Type B pancreatic cell (in vitro differentiated cells): ENCODE measurements around the gene TPCN2. TPM values are rescaled to one million over a fixed set of nuclear protein-coding genes. Genes with fewer than 3 reads are reported as not detected.

ENCODE experiments used
- DNase-seq: peaks from one replicate; pipeline ENCODE4 v3.0.0; 2021; ENCODE audit warnings: mixed read lengths; ENCODE audit not compliant: unreplicated experiment; ENCODE audit errors: extremely low spot score
- H3K27ac Mint-ChIP-seq: 2 replicates; pipeline ENCODE4 v1.8.0; 2021; ENCODE audit warnings: mild to moderate bottlenecking, mixed read lengths
- H3K27me3 Mint-ChIP-seq: 2 replicates; pipeline ENCODE4 v1.8.0; 2021; ENCODE audit warnings: mixed read lengths
- H3K36me3 Mint-ChIP-seq: 2 replicates; pipeline ENCODE4 v1.8.0; 2021; ENCODE audit warnings: mixed read lengths
- H3K4me1 Mint-ChIP-seq: one replicate; pipeline ENCODE4 v1.8.0; 2021; ENCODE audit warnings: mixed read lengths; ENCODE audit not compliant: unreplicated experiment
- H3K4me3 Mint-ChIP-seq: 2 replicates; pipeline ENCODE4 v1.8.0; 2021; ENCODE audit warnings: mild to moderate bottlenecking, mixed read lengths
- H3K9me3 Mint-ChIP-seq: 2 replicates; pipeline ENCODE4 v1.8.0; 2021; ENCODE audit warnings: mixed read lengths
- total RNA-seq: library from RNA; stranded (reverse); gene quantifications from 2 replicates; pipeline ENCODE4 v1.2.1, GENCODE V29; 2021; ENCODE audit warnings: low replicate concordance
- TF ChIP-seq, protein P1 (sequence below): fragments of 200-600 bp; sonication (generic); conservative IDR thresholded peaks from 2 replicates; pipeline ENCODE4 v1.5.0; 2021; ENCODE audit warnings: antibody characterized with exemption, mild to moderate bottlenecking

TPCN2 gene
- total RNA-seq, 1 donor from 2014 or later, result 19.5 TPM

DNA sequence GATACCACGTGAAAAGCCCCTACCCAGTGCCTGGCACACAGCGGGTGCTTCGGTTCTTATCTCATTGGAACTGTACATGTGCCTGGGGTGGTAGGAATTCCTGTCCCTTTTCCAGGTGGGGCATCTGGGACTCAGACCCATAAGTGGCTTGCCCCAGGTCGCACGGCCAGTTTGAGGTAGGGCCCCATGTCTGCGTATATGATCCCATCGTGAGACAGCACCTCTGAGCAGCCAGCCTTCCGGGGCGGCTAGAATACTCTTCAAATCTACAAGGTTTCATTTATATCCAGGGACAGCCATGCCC is 73.5 kb downstream of the TPCN2 start:
- no peak for DNase-seq
- Mint-ChIP-seq H3K9me3 (no peaks in the 10 kb centered on the region), H3K27me3 (no peaks in the 10 kb centered on the region), H3K4me3 (no peak overlapping the region), H3K27ac (peak overlapping the region; percentile 96), H3K4me1 (peaks cover 22% of the 10 kb centered on the region), H3K36me3 (no peaks in the 10 kb centered on the region)
- TF ChIP-seq, protein P1, sequence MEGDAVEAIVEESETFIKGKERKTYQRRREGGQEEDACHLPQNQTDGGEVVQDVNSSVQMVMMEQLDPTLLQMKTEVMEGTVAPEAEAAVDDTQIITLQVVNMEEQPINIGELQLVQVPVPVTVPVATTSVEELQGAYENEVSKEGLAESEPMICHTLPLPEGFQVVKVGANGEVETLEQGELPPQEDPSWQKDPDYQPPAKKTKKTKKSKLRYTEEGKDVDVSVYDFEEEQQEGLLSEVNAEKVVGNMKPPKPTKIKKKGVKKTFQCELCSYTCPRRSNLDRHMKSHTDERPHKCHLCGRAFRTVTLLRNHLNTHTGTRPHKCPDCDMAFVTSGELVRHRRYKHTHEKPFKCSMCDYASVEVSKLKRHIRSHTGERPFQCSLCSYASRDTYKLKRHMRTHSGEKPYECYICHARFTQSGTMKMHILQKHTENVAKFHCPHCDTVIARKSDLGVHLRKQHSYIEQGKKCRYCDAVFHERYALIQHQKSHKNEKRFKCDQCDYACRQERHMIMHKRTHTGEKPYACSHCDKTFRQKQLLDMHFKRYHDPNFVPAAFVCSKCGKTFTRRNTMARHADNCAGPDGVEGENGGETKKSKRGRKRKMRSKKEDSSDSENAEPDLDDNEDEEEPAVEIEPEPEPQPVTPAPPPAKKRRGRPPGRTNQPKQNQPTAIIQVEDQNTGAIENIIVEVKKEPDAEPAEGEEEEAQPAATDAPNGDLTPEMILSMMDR, result no peak

DNA sequence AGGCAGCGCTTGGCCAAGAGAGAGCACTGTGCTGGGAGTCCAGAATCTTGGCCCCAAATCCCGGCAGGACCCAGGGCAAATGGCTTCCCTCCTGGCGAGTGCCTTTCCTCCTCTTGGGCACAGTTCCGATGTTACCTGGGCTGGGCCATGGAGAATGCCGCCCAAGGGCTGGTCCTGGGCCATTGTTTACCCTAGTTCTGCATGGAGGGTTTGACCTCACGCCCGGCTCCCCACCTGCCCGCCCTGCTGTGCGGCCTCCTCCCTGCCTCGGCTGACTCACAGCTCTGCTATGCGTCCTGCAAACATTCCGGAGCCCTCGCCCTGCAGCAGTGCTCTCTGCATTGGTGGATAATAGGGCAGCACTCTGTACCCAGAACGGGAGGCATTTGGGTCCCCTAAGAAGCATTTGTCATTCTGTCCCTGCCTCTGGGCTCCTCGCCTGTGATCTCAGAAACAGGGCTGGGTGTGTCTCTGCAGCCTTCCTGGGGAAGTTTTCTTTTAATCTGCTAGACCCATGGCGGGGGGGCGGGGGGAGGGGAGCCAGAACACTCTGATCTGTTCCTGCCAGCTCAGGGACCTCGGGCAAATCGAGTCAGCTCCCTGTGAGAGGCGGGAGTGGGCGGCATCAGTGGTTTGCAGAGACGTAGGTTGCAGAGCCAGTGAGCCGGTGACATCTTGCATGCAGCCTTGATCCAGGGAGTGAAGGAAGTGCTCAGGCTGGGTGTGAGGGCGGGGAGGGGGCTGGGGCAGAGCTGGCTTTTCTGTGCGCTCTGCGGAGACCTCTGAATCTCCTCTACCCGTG is 74.1 kb downstream of the TPCN2 start:
- Mint-ChIP-seq H3K4me3 (peak overlapping the region; percentile 78), H3K27ac (peak overlapping the region; percentile 96), H3K27me3 (no peaks in the 10 kb centered on the region), H3K4me1 (peaks cover 20% of the 10 kb centered on the region), H3K36me3 (no peaks in the 10 kb centered on the region), H3K9me3 (no peaks in the 10 kb centered on the region)
- TF ChIP-seq, protein P1, result no peak
- no peak for DNase-seq

DNA sequence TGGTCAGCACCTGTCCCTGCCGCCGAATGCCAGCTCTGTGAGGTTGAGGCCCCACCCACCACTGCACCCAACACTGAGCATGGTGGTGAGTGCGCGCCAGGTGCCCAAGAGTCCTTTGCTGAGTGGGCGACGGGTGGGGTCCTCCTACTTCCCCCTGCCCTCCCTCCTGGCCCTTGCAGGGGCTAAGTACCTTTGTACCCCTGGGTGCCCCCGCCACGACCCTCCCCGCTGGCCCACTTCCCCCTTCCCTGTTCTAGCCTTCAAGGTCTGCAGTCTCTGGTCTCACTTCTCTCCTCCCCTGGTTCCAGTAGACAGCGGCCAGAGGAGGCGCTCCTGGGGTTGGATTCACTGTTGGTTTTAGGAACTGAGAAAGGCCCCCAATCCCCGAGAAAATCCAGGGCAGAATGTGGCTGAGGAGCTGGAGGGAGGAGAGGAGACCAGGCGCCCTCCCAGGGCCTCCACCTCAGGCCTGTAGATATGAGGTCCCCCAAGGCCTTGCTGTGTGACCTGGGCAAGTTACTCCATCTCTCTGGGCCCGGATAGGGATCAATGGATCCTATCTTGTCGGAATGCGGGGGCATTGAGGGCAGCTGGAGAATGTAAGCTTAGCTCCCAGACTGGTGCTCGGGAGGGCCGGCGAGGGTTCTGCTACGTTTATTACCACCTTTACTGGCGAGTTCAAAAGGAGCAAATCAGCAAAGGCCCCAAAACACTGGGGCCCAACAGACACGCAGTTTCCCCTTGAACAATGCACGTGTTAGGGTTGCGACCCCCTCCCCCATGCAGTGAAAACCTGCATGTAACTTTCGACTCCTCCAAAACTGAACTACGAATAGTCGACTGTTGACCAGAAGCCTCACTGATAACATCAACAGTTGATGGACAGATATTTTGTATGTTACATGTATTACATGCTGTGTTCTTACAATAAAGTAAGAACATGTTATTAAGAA is 75.1 kb downstream of the TPCN2 start:
- peak overlapping the region; percentile 55 for H3K27ac Mint-ChIP-seq
- H3K4me3 Mint-ChIP-seq, result no peak overlapping the region
- DNase-seq, result no peak

DNA sequence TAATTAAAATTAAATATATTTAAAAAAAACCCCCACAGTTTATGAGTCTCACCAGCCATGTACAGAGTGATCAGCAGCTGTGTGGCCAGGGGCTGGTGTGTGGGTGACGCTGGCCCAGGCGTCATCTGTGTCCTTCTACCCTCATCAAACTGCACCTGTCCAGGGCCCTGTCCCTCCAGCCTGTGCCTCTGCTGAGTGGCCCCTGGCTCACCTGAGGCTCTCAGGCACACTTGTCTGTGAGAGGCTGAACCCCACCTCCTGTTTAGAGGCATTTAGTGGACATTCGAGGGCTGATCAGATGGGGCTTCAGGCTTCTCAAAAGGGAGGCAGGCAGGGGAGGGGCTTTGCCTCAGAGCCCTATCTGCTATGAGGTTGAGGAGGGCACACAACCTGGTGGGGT is 77.1 kb downstream of the TPCN2 start:
- H3K4me1 Mint-ChIP-seq, result peaks cover 20% of the 10 kb centered on the region
- no peak for DNase-seq
- H3K9me3 Mint-ChIP-seq, result no peaks in the 10 kb centered on the region
- H3K27me3 Mint-ChIP-seq, result no peaks in the 10 kb centered on the region
- no peak overlapping the region for H3K4me3 Mint-ChIP-seq
- TF ChIP-seq, protein P1, result no peak
- no peak overlapping the region for H3K27ac Mint-ChIP-seq
- H3K36me3 Mint-ChIP-seq, result no peaks in the 10 kb centered on the region

More for the DNA sequence above, 75.1 kb downstream of the TPCN2 start:
- H3K36me3 Mint-ChIP-seq, result no peaks in the 10 kb centered on the region
- peaks cover 20% of the 10 kb centered on the region for H3K4me1 Mint-ChIP-seq
- no peaks in the 10 kb centered on the region for H3K9me3 Mint-ChIP-seq
- H3K27me3 Mint-ChIP-seq, result no peaks in the 10 kb centered on the region
- TF ChIP-seq, protein P1, result no peak

DNA sequence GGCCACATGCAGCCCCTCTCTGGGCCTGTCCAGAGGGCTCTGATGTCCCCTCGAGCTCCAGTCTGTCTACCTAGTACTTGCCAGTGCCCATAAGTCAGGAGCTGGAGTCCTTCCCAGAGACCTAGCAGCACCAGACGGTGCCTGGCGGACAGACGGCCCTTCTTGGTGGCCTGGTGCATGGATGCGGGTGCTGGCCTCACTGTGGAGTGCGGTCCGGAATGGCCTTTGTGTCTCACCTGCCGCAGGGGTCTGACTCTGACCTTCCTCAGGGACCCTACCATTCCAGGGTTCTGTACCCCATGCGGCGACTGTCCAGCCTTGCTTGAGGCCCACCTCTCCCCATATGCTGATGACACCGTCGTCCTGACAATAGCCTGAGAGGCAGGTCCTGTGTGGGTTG is 77.6 kb downstream of the TPCN2 start:
- no peaks in the 10 kb centered on the region for H3K36me3 Mint-ChIP-seq
- TF ChIP-seq, protein P1, result no peak
- H3K4me1 Mint-ChIP-seq, result peaks cover 20% of the 10 kb centered on the region
- H3K27ac Mint-ChIP-seq, result no peak overlapping the region
- no peak overlapping the region for H3K4me3 Mint-ChIP-seq
- DNase-seq, result no peak
- no peaks in the 10 kb centered on the region for H3K27me3 Mint-ChIP-seq
- H3K9me3 Mint-ChIP-seq, result no peaks in the 10 kb centered on the region
